NCI-H2107 (cell line): ENCODE measurements around the gene CDCA5.

Experiments
- DNase-seq: peaks from one replicate; lab custom pipeline; 2025; lab: John Stamatoyannopoulos, UW

The CDCA5 gene

GRCh38 chr11:65071907-65072630 is 11.8 kb downstream of the CDCA5 start:
- DNase-seq, result no peak

GRCh38 chr11:65069217-65069616 is 14.6 kb downstream of the CDCA5 start:
- no peak for DNase-seq

GRCh38 chr11:65067446-65067845 is 16.4 kb downstream of the CDCA5 start:
- no peak for DNase-seq

- peak; percentile 81 for DNase-seq
Measured at GRCh38 chr11:65066805-65067291, 17.0 kb downstream of the CDCA5 start.

- DNase-seq, result no peak
Measured at GRCh38 chr11:65066315-65066714, 17.5 kb downstream of the CDCA5 start.

- DNase-seq, result no peak
Measured at GRCh38 chr11:65065851-65066250, 18.0 kb downstream of the CDCA5 start.

- DNase-seq, result no peak
Measured at GRCh38 chr11:65064847-65065240, 19.0 kb downstream of the CDCA5 start.

- no peak for DNase-seq
Measured at GRCh38 chr11:65063532-65063931, 20.3 kb downstream of the CDCA5 start.

GRCh38 chr11:65060913-65061408 is 22.9 kb downstream of the CDCA5 start:
- DNase-seq, result no peak

- DNase-seq, result no peak
Measured at GRCh38 chr11:65059959-65060824, 23.6 kb downstream of the CDCA5 start.

- DNase-seq, result no peak
Measured at GRCh38 chr11:65059523-65059922, 24.3 kb downstream of the CDCA5 start.

GRCh38 chr11:65058419-65059054 is 25.3 kb downstream of the CDCA5 start, which contains the start of gene NAALADL1:
Gene NAALADL1 (minus strand): TSS chr11:65058553. CDS start chr11:65058521, 32 bp downstream.
- DNase-seq, result no peak

- DNase-seq, result no peak
Measured at GRCh38 chr11:65058012-65058411, 25.8 kb downstream of the CDCA5 start.

GRCh38 chr11:65057526-65057925 is 26.3 kb downstream of the CDCA5 start:
- DNase-seq, result no peak

GRCh38 chr11:65056999-65057398 is 26.8 kb downstream of the CDCA5 start:
- DNase-seq, result no peak

GRCh38 chr11:65055538-65055937 is 28.3 kb downstream of the CDCA5 start:
- DNase-seq, result no peak

- no peak for DNase-seq
Measured at GRCh38 chr11:65053827-65054508, 29.9 kb downstream of the CDCA5 start.

GRCh38 chr11:65051398-65051858 is 32.4 kb downstream of the CDCA5 start:
- DNase-seq, result no peak

- no peak for DNase-seq
Measured at GRCh38 chr11:65047581-65048422, 36.0 kb downstream of the CDCA5 start.

GRCh38 chr11:65045728-65046127 is 38.1 kb downstream of the CDCA5 start:
- DNase-seq, result no peak

GRCh38 chr11:65045061-65045460 is 38.8 kb downstream of the CDCA5 start:
- DNase-seq, result no peak
